DND-41 (cell line): ENCODE measurements around the gene GPR15LG.

Source experiments
- ATAC-seq: fragments of 200-7000 bp; cut with Tn5 transposase; 3 replicates; pipeline ENCODE4 v1.9.1; 2021; ENCODE audit warnings: low read depth; ENCODE audit not compliant: insufficient read depth
- DNase-seq: peaks from one replicate; pipeline ENCODE4 v3.0.0-alpha.2; 2020
- H2AFZ ChIP-seq: 2 replicates; pipeline ENCODE4 v1.6.0; 2012; ENCODE audit warnings: low read depth, low read length
- H3K27ac ChIP-seq: 2 replicates; pipeline ENCODE4 v1.5.1; 2012; ENCODE audit warnings: low read length, inconsistent platforms
- H3K27me3 ChIP-seq: fragments of 200-600 bp; sonication (generic); 2 replicates; pipeline ENCODE4 v1.6.0; 2012; ENCODE audit warnings: low read length, mild to moderate bottlenecking, inconsistent platforms; ENCODE audit not compliant: insufficient read depth, poor library complexity
- H3K36me3 ChIP-seq: 2 replicates; pipeline ENCODE4 v1.5.1; 2012; ENCODE audit warnings: low read length, inconsistent platforms; ENCODE audit not compliant: insufficient read depth
- H3K4me1 ChIP-seq: 2 replicates; pipeline ENCODE4 v1.5.1; 2012; ENCODE audit warnings: mild to moderate bottlenecking, low read length; ENCODE audit not compliant: insufficient read depth
- H3K4me2 ChIP-seq: 2 replicates; pipeline ENCODE4 v1.6.0; 2012; ENCODE audit warnings: mild to moderate bottlenecking, moderate library complexity, low read length, inconsistent platforms; ENCODE audit not compliant: insufficient read depth
- H3K4me3 ChIP-seq, 2 experiments: fragments of 200-600 bp in 1 of 2; shearing (Covaris generic) in 1 of 2; 2 replicates each; pipeline ENCODE4 v1.5.1; 2012 to 2016; ENCODE audit warnings: inconsistent platforms in 2 of 2, low read length in 2 of 2, mild to moderate bottlenecking in 2 of 2, low read depth in 1 of 2, moderate library complexity in 1 of 2
- H3K79me2 ChIP-seq: 2 replicates; pipeline ENCODE4 v1.6.0; 2012; ENCODE audit warnings: low read length, inconsistent platforms; ENCODE audit not compliant: insufficient read depth
- H3K9ac ChIP-seq: 2 replicates; pipeline ENCODE4 v1.6.0; 2012; ENCODE audit warnings: low read depth, mild to moderate bottlenecking, inconsistent platforms, low read length, moderate library complexity
- H3K9me3 ChIP-seq: 2 replicates; pipeline ENCODE4 v1.5.1; 2012; ENCODE audit warnings: low read length, moderate library complexity, mild to moderate bottlenecking, inconsistent platforms; ENCODE audit not compliant: insufficient read depth, severe bottlenecking
- H4K20me1 ChIP-seq: 2 replicates; pipeline ENCODE4 v1.6.0; 2012; ENCODE audit warnings: low read length; ENCODE audit not compliant: insufficient read depth
- CTCF ChIP-seq: IDR thresholded peaks from 2 replicates; pipeline ENCODE4 v1.5.1; 2012; ENCODE audit warnings: borderline replicate concordance, low read length, moderate library complexity, mild to moderate bottlenecking; ENCODE audit not compliant: poor library complexity, severe bottlenecking; ENCODE audit errors: extremely low read depth
- EZH2 ChIP-seq: IDR thresholded peaks from 3 replicates; pipeline ENCODE4 v1.6.1; 2012; ENCODE audit warnings: borderline replicate concordance, low read depth, mild to moderate bottlenecking, moderate library complexity, low read length, inconsistent platforms; ENCODE audit not compliant: severe bottlenecking

GPR15LG gene

GRCh38 chr10:84221916-84222315 is 48.3 kb downstream of the GPR15LG start:
- DNase-seq (no peak), ATAC-seq (no peak)
- no peaks in the 10 kb centered on the region for H4K20me1 ChIP-seq
- H3K4me1 ChIP-seq: no peaks in the 10 kb centered on the region
- H3K9me3 ChIP-seq: no peaks in the 10 kb centered on the region
- no peak overlapping the region for H3K4me2 ChIP-seq
- no peaks in the 10 kb centered on the region for H3K27me3 ChIP-seq
- no peak overlapping the region for H2AFZ ChIP-seq
- no peaks in the 10 kb centered on the region for H3K36me3 ChIP-seq
- no peak overlapping the region for H3K4me3 ChIP-seq
- no peaks in the 10 kb centered on the region for H3K79me2 ChIP-seq
- TF ChIP-seq CTCF (no peak), EZH2 (no peak)
- no peak overlapping the region for H3K9ac ChIP-seq
- H3K27ac ChIP-seq: no peak overlapping the region

GRCh38 chr10:84224411-84225028 is 50.9 kb downstream of the GPR15LG start:
- Histone ChIP-seq H4K20me1 (no peaks in the 10 kb centered on the region), H3K27me3 (no peaks in the 10 kb centered on the region), H3K4me1 (no peaks in the 10 kb centered on the region), H3K4me3 (no peak overlapping the region), H3K36me3 (no peaks in the 10 kb centered on the region), H3K9ac (no peak overlapping the region), H3K27ac (no peak overlapping the region), H2AFZ (no peak overlapping the region), H3K4me2 (no peak overlapping the region), H3K9me3 (no peaks in the 10 kb centered on the region), H3K79me2 (no peaks in the 10 kb centered on the region)
- ATAC-seq (peak; percentile 79), DNase-seq (peak; percentile 47)
- no peak for TF ChIP-seq EZH2
- TF ChIP-seq CTCF: no peak

DNA sequence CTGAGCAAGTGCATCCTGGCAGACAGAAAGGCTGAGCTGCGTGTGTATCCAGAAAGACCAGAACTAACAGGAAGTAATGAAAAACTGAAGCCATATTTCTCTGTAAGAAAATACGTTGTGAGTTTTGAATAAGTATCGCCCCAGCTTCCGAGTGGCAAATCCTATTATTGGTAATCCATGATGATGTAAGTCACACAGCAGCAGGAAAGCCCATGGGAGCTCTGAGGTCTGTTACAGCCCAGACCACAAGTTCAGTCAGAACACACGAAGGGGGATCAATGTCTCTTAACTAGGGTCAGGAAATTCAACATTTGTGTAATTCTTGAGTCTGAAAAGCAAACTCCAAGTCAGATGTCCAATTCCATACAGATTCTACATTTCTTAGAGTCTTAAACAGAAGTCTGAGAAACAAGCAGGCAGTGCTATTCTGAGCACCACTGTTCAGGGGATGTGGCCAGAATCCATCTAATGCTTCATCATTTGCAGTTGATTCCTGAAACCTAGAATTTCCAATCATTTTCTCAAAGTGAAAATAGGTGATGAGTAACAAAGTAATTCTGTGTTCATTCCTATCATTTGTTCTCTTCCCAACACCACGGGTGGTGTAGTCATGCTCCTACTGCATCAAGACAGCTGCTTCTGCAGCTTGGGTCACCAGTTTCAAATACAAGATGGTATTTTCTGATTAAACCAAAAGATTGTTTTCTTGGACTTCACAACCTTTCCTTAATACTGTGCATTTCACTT is 52.0 kb downstream of the GPR15LG start, which contains the start of gene LRIT2:
TSS of gene LRIT2 (minus strand) at position 118 of the 747 bp plus-strand sequence. CDS start at position 94, 24 bp downstream.
- no peaks in the 10 kb centered on the region for H4K20me1 ChIP-seq
- ATAC-seq: no peak
- no peak within 1 kb of the TSS for H3K4me3 ChIP-seq

More for the DNA sequence above, 52.0 kb downstream of the GPR15LG start, which contains the start of gene LRIT2:
- TF ChIP-seq CTCF: no peak
- TF ChIP-seq EZH2: no peak
- no peaks in the 10 kb centered on the region for H3K27me3 ChIP-seq
- DNase-seq: no peak
- H3K4me1 ChIP-seq: no peaks in the 10 kb centered on the region
- no peak within 1 kb of the TSS for H3K9ac ChIP-seq
- no peaks in the 10 kb centered on the region for H3K9me3 ChIP-seq
- no peak within 1 kb of the TSS for H2AFZ ChIP-seq
- no peak within 1 kb of the TSS for H3K4me2 ChIP-seq
- no peaks in the 10 kb centered on the region for H3K36me3 ChIP-seq
- H3K27ac ChIP-seq: no peak within 1 kb of the TSS
- H3K79me2 ChIP-seq: no peaks in the 10 kb centered on the region
